Measurements from ENCODE around the gene CCNA1. TPM values are rescaled to one million over a fixed set of nuclear protein-coding genes. Genes with fewer than 3 reads are reported as not detected.

The CCNA1 gene
- 5.6 TPM for total RNA-seq

GRCh38 chr13:36432106-36432544 lies at the start of gene CCNA1:
TSS of gene CCNA1 (plus strand) at chr13:36432495. CDS start at chr13:36433057, 562 bp downstream.
- DNase-seq (ENCODE audit: low spot score), result no peak

GRCh38 chr13:36385489-36385888 lies 46.8 kb upstream of the CCNA1 start:
- no peak for DNase-seq (ENCODE audit: low spot score)

- DNase-seq (ENCODE audit: low spot score), result no peak
Observed at GRCh38 chr13:36395280-36395679, 37.0 kb upstream of the CCNA1 start.

GRCh38 chr13:36405151-36405550 lies 27.1 kb upstream of the CCNA1 start:
- DNase-seq (ENCODE audit: low spot score), result no peak

GRCh38 chr13:36412736-36413135 lies 19.6 kb upstream of the CCNA1 start:
- DNase-seq (ENCODE audit: low spot score), result peak; percentile 22

GRCh38 chr13:36413161-36413560 lies 19.1 kb upstream of the CCNA1 start:
- DNase-seq (ENCODE audit: low spot score), result no peak

DNA sequence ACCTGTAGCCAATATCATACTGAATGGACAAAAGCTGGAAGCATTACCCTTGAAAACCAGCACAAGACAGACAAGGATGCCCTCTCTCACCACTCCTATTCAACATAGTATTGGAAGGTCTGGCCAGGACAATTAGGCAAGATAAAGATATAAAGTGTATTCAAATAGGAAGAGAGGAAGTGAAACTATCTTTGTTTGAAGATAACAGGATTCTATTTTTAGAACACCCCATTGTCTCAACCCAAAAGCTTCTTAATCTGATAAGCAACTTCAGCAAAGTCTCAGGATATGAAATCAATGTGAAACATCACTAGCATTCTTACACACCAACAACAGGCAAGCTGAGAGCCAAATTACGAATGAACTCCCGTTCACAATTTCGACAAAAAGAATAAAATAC lies 17.8 kb upstream of the CCNA1 start:
- DNase-seq (ENCODE audit: low spot score), result no peak

GRCh38 chr13:36417331-36417730 lies 15.0 kb upstream of the CCNA1 start:
- DNase-seq (ENCODE audit: low spot score), result no peak

GRCh38 chr13:36418022-36418805 lies 14.1 kb upstream of the CCNA1 start:
- no peak for DNase-seq (ENCODE audit: low spot score)

DNA sequence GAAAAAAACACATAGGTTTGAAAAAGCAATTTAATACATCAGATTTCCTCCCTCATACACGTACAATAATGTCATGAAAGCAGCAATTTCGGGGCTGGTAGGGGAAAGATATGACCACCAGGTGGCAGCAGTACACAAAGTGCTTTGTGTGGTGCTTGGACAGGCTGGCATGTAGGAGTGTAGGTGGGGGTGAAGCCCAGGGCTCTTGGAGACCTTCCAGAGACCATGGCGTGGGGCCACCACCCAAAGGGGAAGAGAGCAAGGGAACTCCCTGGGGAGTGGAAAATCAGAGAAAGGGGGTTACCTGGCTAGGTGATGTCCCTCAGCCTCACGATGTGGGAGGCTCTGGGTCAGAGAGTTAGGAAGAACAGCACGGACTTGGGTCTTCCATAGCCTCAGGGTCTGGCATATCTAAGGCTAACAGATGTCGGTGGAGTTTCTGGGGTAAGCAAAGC lies 11.8 kb upstream of the CCNA1 start:
- peak; percentile 80 for DNase-seq (ENCODE audit: low spot score)

DNA sequence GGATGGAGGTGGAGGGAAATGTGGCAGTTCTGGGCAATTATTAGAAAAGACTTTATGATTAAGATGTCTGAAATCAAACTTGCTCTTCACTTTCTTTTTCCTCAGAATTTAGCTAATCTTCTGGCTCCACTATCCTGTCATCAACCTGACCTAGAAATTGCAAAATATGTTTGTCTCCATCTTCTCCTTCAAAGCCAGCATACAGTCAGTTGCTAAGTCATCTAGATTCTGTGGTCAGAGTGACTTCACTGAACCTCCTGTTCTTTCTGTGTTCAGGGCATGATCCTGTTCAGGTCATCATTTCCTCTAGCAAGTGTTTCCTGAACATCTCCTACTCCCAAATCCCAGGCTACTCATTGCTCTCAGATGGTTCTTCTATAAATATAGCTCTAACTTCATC lies 10.8 kb upstream of the CCNA1 start:
- no peak for DNase-seq (ENCODE audit: low spot score)

GRCh38 chr13:36428086-36428485 lies 4.2 kb upstream of the CCNA1 start:
- no peak for DNase-seq (ENCODE audit: low spot score)

DNA sequence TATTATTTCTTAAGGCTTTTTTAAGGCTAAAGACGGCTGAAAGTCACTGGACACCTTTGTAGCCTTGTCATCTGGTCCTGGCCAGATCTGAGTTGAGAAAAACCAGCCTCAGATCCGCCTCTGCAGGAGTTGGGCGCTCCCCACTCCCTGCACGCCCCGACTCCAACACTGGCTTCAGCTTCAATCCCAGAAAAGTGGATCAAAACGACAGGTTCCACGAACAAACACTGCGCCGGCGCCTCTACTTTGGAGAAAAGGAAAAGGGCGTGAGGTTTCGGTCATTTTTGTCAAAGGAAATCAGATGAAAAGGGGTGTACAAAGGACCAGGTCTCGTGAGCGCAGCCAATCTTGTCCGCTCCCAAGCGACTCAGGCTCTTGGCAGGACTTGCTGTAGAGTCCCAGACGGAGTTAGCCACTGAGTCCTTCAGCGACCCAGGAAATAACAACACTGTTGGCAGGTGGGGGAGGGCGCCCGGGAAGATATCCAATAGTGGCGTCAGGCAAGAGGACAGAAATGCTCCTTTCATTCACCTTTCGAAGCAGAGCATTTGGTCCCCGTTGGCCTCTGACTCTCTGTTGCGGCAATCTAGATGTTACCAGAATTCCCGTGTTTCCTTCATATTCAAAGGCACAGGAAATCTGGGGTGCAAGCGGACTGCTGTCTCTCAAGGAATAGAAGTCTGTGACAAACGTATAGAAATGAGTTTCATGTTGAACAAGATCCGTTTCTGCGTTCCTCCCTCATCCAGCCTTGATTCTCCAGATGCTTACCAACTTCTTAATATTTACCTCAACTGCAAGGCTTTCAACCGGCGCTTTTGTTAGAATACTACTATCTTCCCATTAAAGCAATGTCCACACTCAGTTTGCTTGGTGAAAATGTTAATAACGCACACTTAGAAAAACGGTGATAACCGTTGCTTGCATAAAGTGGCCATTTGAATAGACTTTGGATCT lies 1.8 kb upstream of the CCNA1 start:
- peak; percentile 59 for DNase-seq (ENCODE audit: low spot score)

- DNase-seq (ENCODE audit: low spot score), result no peak
Observed at GRCh38 chr13:36431204-36432105, 840 bp upstream of the CCNA1 start.

- no peak for DNase-seq (ENCODE audit: low spot score)
Observed at GRCh38 chr13:36436811-36437210, 4.5 kb downstream of the CCNA1 start.

DNA sequence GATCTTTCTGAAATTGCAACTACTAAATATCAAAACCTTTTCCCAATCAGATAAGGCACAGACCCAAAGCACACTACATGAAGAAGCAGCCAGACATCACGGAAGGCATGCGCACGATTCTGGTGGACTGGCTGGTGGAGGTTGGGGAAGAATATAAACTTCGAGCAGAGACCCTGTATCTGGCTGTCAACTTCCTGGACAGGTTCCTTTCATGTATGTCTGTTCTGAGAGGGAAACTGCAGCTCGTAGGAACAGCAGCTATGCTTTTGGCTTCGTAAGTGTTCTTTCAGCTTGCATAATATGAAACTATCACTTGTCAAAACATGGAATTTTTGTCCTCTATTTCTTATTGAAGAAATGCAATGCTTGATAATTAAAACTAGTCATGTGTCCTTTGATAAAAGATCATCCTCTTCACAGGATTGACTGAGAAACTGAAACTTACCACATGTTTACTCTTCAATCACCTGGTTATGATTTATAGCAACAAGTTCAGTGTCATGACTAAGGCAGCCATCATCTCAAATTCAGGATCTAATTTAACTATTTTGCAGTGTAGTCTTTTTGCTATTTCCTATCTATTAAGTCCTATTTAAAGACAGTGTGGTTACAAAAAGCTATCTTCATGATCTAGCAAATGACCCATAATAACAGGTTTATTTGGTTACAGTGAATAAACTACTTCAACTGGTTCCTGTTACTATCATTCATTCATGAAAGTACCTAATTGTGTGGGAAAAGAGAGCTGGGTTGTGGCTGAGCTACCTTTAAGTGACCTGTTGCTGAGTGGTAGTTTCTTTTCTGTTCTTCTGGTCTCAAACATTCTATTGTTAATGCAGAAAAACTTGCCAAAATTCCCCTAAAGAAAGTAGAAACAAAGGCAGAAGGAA lies 6.5 kb downstream of the CCNA1 start:
- DNase-seq (ENCODE audit: low spot score), result no peak

DNA sequence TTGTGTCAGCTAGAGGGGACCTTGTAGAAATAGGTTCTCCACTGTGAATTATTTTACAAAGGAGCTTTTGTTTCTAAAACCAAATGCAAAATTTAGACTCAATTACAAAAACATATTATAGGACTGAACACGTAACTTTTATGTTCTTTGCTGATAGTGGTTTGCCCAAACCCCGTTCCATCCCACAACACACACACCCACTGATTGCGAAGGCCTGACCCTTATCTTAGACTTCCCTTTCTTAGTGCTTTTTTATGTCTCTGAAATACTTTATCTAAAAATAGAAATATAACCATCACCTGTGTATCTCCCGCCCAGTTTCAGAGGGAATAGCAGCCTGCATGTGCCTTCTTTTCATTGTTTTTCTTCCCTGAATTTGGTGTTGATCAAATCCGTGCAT lies 13.0 kb downstream of the CCNA1 start:
- no peak for DNase-seq (ENCODE audit: low spot score)

DNA sequence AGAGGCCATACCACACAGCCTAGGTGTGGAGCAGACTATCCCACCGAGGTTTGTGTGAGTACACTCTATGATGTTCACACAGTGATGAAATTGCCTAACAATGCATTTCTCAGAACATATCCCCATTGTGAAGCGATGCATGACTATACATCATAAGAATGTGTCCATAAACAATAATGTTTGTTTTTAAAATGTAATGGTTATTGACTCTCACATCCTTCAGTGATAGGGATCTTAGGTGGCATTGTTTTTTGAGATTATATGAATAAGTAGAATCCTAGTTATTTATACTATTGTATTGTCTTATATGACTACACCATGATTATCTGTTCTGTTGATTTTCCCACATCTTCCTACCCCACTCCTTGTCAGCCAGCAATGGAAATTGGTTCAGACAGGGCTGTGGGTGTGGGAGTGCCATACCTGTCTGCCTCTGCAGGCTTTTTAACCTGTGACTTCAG lies 13.6 kb downstream of the CCNA1 start:
- no peak for DNase-seq (ENCODE audit: low spot score)

DNA sequence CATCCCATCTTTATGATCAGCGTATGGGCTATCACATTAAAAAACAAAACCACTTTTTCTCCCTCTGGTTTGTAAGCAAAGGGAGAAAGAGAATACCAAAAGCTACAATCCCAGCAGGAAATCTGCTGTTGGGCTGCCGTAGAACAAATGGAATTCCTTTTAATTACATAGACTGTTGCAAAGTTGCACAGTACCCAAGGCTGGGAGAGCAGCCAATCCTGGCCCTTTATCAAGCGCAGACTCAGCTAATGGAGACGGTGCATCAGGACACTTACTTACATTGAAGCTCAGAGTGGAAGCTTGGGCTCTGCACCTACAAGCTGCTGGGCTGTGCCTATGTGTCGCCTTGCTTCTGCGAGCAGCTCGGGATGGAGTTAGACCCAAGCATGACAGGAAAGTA lies 15.2 kb downstream of the CCNA1 start:
- no peak for DNase-seq (ENCODE audit: low spot score)

DNA sequence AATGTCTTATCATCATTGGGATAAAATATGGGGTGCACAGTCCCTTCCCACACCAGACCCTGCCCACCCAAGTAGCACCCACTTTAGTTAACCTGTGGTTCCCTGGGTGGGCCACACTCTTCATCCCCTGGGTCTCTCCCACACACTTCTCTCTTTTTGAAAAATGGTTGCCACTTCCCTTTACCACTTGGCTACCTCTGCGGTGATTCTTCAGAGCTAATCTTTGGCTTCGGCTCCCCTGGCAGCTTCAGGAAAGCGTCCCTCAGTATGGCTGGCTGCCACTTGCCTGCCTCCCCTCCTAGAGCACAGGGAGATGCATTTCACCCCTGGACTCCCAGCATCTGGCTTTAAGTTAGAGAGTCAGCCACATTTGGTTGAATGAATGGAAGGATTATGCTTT lies 18.2 kb downstream of the CCNA1 start:
- DNase-seq (ENCODE audit: low spot score), result no peak

All from mucosa of gallbladder (tissue), 1 donor.